DMS79 treated with DMSO at 0.1 percent for 48 hours (cell line): ENCODE results near the gene SLC5A6.
"Not testable (repeated sequence)": the region's sequence is repeated elsewhere in the genome, so short reads cannot be mapped to it uniquely, and the experiment has no call there.

ENCODE experiments used
- DNase-seq: peaks from one replicate; lab custom pipeline; 2025; lab: John Stamatoyannopoulos, UW

SLC5A6 gene

DNA sequence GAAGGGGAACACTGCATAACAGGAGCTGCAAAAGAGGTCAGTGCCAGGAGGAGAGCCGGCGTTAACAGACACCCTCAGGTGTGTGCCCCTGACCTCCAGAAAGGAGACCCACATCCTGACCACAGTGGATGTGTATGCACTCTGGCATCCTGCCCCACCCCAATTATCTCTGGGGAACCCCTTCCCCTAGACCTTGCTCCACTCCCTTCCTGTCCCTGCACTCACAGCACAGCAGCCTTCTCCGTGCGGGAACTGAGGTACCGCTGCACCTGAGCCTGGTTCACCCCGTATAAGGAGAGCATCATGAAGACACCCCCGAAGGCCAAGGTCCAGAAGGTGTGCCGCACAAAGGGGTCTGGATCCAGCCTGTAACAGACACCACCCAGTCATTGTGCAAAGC lies 7.5 kb downstream of the SLC5A6 start:
- DNase-seq: no peak

DNA sequence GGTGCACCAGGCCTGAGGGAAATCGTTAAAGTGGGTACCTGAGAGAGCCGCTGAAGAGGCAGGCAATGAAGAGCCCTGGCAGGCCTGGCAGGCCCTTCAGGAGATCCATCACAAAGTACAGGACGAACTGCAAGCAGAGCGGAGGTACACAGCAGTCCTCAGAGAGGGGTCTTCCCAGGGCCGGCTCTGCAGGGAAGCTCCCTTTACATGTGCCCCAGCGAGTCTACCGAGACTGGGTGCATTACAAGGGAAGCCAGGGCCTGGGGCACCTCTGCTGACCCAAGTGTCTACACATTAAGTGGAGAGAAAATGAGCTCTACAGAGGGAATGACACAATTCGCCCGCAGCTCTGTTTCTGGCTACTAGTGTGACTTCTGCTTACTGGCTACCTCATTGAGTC lies 8.3 kb downstream of the SLC5A6 start:
- DNase-seq: no peak

DNA sequence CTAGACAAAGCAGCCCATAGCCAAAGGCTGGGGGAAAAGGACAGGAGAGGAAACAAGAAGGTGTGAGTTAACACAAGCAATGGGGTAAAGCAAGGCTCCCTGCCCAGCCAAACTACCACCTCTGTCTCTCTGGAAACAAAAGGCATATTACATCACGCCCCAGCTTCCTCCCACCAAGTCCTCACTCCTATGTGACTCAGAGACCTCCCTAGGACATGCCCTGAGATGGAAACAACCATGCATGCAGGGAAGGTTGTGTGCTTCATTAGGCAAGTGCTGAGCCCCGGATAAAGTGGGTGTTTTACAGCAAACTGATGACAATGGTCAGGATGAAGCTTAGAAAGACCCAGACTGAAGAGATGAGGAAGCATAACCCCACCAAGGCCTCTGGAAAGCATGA lies 9.2 kb downstream of the SLC5A6 start:
- no peak for DNase-seq

- no peak for DNase-seq
Observed at GRCh38 chr2:27201675-27202074, 10.4 kb downstream of the SLC5A6 start.

- DNase-seq: no peak
Observed at GRCh38 chr2:27199241-27199640, 12.8 kb downstream of the SLC5A6 start.

- no peak for DNase-seq
Observed at GRCh38 chr2:27198627-27199026, 13.4 kb downstream of the SLC5A6 start.

- not testable (repeated sequence) for DNase-seq
Observed at GRCh38 chr2:27198068-27198467, 14.0 kb downstream of the SLC5A6 start.

DNA sequence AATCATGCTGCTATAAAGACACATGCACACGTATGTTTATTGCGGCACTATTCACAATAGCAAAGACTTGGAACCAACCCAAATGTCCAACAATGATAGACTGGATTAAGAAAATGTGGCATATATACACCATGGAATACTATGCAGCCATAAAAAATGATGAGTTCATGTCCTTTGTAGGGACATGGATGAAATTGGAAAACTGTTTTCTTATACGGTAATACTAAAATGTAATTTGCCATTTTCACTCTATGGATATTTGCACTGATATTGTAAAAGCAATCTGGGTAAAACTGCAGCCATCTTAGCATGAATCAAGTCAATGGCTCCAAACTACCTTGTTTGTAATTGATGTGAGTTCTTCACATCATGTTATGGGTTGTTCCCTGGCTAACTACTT lies 16.3 kb downstream of the SLC5A6 start:
- not testable (repeated sequence) for DNase-seq

DNA sequence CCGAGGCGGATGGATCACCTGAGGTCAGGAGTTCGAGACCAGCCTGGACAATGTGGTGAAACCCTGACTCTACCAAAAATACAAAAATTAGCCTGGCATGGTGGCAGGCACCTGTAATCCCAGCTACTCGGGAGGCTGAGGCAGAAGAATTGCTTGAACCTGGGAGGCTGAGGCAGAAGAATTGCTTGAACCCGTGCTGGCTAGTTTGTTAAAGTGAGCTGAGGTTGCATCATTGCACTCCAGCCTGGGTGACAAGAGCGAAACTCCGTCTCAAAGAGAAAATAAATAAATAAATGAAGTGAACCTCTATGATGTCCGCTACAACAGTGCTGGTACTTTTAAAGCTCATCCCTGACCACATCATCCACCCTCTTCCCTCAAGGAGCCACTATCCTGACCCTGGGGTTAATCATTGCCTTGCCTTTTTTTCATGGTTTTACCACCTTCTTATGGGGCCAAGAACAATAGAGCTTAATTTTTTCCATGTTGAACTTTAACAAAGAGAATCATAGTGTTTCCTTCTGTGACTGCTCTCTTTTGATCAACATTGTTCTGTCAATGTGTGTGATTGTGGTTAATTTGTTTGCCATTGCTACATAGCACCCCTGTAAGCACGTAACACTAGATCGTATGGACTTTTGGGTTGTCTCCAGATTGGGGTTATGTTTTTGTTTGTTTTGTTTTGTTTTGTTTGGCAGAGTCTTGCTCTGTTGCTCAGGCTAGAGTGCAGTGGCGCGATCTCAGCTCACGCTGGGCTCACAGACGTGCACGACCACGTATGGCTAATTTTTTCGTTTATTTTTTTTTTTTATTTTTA lies 17.3 kb downstream of the SLC5A6 start:
- DNase-seq: no peak

DNA sequence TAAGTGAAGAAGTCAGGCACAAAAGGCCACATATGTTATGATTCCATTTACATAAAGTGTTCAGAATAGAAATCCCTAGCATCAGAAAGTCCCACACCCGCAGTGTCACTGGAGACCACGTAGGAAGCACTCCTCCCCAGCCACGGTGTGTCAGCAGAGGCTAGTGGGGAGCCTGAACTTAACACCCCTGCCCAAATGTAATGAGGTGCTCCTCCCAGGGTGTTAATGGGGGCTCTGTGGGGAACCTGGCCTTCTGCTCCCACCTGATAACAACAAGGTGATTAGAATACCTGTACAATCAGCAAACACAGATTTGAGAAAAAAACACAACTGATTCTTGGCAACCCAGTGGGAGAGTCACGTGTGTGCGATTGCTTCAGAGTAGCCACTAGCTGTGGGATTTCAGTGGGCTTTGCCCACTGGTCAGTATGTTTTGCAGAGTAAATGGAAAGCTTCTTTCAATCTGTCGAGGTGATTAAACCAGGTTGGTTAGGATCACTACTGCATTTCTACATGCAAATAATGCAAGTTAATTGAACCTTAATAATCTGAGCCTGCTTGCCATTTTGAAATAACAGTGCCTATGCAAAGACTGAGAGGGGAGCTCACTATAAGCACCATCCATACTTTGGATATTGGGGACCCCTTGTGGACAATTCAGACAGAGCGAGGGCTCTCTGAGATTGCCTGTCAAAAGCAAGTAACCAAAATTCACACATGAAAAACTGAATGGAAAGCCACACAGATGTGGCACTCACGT lies 20.8 kb downstream of the SLC5A6 start:
- peak; percentile 32 for DNase-seq

DNA sequence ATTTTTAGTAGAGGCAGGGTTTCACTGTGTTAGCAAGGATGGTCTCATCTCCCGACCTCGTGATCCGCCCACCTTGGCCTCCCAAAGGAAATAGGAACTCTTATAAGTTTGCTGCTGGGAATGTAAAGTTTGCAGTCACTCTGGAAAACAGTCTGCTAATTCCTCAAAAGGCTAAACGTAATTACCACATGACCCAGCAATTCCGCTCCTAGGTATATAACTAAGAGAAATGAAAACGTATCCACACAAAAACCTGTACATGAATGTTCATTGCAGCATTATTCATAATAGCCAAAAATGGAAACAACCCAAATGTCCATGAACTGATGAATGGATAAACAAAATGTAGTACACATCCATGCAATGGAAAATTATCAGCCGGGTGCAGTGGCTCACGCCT lies 22.1 kb downstream of the SLC5A6 start:
- no peak for DNase-seq

GRCh38 chr2:27186613-27187345 lies 25.3 kb downstream of the SLC5A6 start:
- no peak for DNase-seq

- no peak for DNase-seq
Observed at GRCh38 chr2:27185331-27186026, 26.6 kb downstream of the SLC5A6 start.

DNA sequence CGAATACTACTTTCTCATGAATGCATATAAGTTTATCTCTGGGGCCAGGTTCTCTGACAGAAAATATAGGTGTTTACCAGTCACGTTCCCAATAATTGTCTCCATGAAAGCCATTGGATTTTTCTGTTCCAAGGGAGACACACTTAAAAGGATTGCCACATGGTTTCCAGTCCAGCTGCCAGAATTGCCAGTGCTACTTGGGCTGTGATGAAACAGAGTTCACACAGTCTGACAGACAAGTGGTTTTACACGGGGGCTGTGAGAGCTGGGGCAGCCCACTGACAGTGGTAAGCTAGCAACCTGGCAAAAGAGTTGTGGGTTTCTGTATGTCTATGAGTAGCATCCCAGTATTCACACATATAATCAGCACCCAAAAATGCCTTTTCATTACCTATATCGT lies 28.0 kb downstream of the SLC5A6 start:
- DNase-seq: no peak

DNA sequence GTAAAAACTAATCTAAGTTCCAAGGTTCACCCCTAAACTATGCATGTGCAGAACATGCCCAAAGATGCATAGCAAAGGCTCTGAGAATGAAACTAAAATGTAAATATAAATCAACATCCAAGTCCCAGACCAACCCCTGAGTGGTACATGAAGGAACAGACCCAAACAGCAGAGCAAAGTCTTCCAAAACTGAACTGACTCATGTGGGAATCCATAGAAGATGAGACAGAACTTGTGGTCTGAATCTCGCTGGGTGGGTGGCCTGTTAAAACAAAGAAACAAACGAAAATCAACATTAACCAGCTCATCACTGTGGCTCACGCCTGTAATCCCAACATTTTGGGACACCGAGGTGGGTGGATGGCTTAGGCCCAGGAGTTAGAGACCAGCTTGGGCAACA lies 29.7 kb downstream of the SLC5A6 start:
- DNase-seq: no peak

DNA sequence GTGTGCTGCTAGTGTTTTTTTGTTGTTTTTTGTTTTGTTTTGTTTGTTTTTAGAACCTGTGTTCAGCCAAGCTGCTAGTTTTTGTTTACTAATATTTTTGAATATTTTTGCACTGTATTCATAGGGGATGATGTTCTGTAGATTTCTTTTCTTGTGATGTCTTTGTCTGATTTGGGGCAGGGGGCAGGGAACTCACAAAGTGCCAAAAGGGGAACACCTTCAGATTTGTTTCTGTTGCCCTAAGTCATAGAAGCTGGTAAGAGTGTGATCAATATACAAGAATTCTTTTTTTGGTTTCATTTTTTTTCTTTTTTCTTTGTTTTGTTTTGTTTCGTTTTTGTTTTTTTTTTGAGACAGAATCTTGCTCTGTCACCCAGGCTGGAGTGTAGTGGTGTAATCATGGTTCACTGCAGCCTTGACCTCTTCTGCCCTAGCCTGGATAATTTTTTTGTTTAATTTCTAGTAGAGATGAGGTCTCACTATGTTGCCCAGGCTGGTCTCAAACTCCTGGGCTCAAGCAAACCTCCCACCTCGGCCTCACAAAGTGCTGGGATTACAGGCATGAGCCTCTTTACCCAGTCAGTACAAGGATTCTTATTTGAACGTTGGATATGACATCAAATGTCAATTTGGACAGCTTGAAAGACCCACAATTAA lies 32.6 kb downstream of the SLC5A6 start:
- no peak for DNase-seq

GRCh38 chr2:27178469-27178868 lies 33.6 kb downstream of the SLC5A6 start:
- no peak for DNase-seq

GRCh38 chr2:27177441-27178351 lies 34.4 kb downstream of the SLC5A6 start:
- no peak for DNase-seq

DNA sequence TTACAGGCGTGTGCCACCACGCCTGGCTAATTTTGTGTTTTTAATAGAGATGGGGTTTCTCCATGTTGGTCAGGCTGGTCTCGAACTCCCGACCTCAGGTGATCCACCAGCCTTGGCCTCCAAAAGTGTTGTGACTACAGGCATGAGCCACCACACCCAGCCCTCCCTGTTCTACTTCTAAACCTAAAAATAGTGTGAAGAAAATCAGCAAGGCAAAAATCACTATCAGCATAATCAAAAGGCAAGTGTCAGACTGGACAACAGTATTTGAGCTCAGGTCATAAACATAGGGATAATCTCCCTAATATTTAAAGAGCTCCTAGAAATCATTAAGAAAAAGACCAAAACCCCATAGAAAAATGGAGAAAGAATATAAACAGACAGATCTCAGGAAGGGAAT lies 36.3 kb downstream of the SLC5A6 start:
- DNase-seq: not testable (repeated sequence)

- no peak for DNase-seq
Observed at GRCh38 chr2:27175330-27175729, 36.7 kb downstream of the SLC5A6 start.

DNA sequence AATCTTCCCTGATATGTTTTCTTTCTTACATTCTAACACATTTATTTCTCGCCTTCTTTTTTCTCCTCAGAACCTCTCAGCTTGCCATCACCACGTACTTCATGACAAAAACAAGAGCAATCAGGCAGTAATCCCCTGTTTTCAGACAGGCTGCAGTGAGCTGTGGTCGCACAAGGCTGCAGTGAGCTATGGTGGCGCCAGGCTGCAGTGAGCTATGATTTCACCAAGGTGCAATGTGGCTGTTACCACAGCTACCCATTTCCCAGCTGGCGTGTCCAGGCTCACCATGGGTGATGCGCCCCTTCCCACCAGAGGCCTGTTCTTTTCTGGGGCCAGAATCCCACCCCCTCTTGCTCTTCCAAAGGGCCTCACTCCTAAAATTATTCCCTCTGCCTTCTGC lies 37.4 kb downstream of the SLC5A6 start:
- DNase-seq: no peak
